ENCODE results near the gene GIMAP2. TPM values are rescaled to one million over a fixed set of nuclear protein-coding genes. Genes with fewer than 3 reads are reported as not detected.

GIMAP2 gene
- total RNA-seq, 1 donor from 2014 or later: not detected

- DNase-seq (ENCODE audit: low read depth) (no peak), FAIRE-seq (no peak)
- TF ChIP-seq, protein P1, sequence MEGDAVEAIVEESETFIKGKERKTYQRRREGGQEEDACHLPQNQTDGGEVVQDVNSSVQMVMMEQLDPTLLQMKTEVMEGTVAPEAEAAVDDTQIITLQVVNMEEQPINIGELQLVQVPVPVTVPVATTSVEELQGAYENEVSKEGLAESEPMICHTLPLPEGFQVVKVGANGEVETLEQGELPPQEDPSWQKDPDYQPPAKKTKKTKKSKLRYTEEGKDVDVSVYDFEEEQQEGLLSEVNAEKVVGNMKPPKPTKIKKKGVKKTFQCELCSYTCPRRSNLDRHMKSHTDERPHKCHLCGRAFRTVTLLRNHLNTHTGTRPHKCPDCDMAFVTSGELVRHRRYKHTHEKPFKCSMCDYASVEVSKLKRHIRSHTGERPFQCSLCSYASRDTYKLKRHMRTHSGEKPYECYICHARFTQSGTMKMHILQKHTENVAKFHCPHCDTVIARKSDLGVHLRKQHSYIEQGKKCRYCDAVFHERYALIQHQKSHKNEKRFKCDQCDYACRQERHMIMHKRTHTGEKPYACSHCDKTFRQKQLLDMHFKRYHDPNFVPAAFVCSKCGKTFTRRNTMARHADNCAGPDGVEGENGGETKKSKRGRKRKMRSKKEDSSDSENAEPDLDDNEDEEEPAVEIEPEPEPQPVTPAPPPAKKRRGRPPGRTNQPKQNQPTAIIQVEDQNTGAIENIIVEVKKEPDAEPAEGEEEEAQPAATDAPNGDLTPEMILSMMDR (IDR thresholded peaks at IDR 0.05; ENCODE audit: insufficient read depth, low read depth, low read length): no peak
- no peak for TF ChIP-seq EZH2 (IDR thresholded peaks at IDR 0.05; ENCODE audit: insufficient read depth, low read length)
- no peak overlapping the region for H3K27ac Mint-ChIP-seq (ENCODE audit: unreplicated experiment)
- Histone ChIP-seq H3K4me1 (ENCODE audit: insufficient read depth, low read length) (no peaks in the 10 kb centered on the region), H4K20me1 (ENCODE audit: insufficient read depth, low read length) (no peaks in the 10 kb centered on the region), H3K9me3 (ENCODE audit: insufficient read depth, low read depth, low read length) (no peaks in the 10 kb centered on the region), H3K9ac (ENCODE audit: low read length) (no peak overlapping the region), H2AFZ (ENCODE audit: low read depth, low read length) (peak overlapping the region; percentile 29), H3K4me3 (ENCODE audit: insufficient read depth, low read depth, low read length) (no peak overlapping the region), H3K27me3 (ENCODE audit: insufficient read depth, low read length) (no peaks in the 10 kb centered on the region), H3K79me2 (ENCODE audit: insufficient read depth, low read length) (no peaks in the 10 kb centered on the region), H3K36me3 (ENCODE audit: insufficient read depth, low read length) (no peaks in the 10 kb centered on the region), H3K4me2 (ENCODE audit: low read length) (peak overlapping the region; percentile 67), H3K27ac (ENCODE audit: low read depth, low read length) (no peak overlapping the region)
- no peaks in the 10 kb centered on the region for H3K36me3 Mint-ChIP-seq (ENCODE audit: low read depth, unreplicated experiment)
- no peaks in the 10 kb centered on the region for H3K4me1 Mint-ChIP-seq (ENCODE audit: low read depth, unreplicated experiment)
- H3K4me3 Mint-ChIP-seq (ENCODE audit: unreplicated experiment): no peak overlapping the region
- H3K27me3 Mint-ChIP-seq (ENCODE audit: low read depth, unreplicated experiment): peaks cover 20% of the 10 kb centered on the region
- H3K9me3 Mint-ChIP-seq (ENCODE audit: unreplicated experiment): peaks cover 5% of the 10 kb centered on the region
Observed at GRCh38 chr7:150686030-150686631, 625 bp downstream of the GIMAP2 start.

GRCh38 chr7:150688630-150689029 lies 3.1 kb downstream of the GIMAP2 start:
- Histone ChIP-seq H3K36me3 (ENCODE audit: insufficient read depth, low read length) (no peaks in the 10 kb centered on the region), H3K9ac (ENCODE audit: low read length) (no peak overlapping the region), H4K20me1 (ENCODE audit: insufficient read depth, low read length) (no peaks in the 10 kb centered on the region), H2AFZ (ENCODE audit: low read depth, low read length) (no peak overlapping the region), H3K4me2 (ENCODE audit: low read length) (no peak overlapping the region), H3K4me3 (ENCODE audit: insufficient read depth, low read depth, low read length) (no peak overlapping the region), H3K9me3 (ENCODE audit: insufficient read depth, low read depth, low read length) (peaks cover 2% of the 10 kb centered on the region), H3K27ac (ENCODE audit: low read depth, low read length) (no peak overlapping the region), H3K27me3 (ENCODE audit: insufficient read depth, low read length) (no peaks in the 10 kb centered on the region), H3K4me1 (ENCODE audit: insufficient read depth, low read length) (no peaks in the 10 kb centered on the region), H3K79me2 (ENCODE audit: insufficient read depth, low read length) (no peaks in the 10 kb centered on the region)
- peaks cover 5% of the 10 kb centered on the region for H3K9me3 Mint-ChIP-seq (ENCODE audit: unreplicated experiment)
- FAIRE-seq: no peak
- no peak for TF ChIP-seq EZH2 (IDR thresholded peaks at IDR 0.05; ENCODE audit: insufficient read depth, low read length)
- TF ChIP-seq, protein P1 (IDR thresholded peaks at IDR 0.05; ENCODE audit: insufficient read depth, low read depth, low read length): no peak
- H3K27ac Mint-ChIP-seq (ENCODE audit: unreplicated experiment): no peak overlapping the region
- H3K27me3 Mint-ChIP-seq (ENCODE audit: low read depth, unreplicated experiment): peaks cover 21% of the 10 kb centered on the region
- no peak overlapping the region for H3K4me3 Mint-ChIP-seq (ENCODE audit: unreplicated experiment)
- no peak for DNase-seq (ENCODE audit: low read depth)
- no peaks in the 10 kb centered on the region for H3K36me3 Mint-ChIP-seq (ENCODE audit: low read depth, unreplicated experiment)
- no peaks in the 10 kb centered on the region for H3K4me1 Mint-ChIP-seq (ENCODE audit: low read depth, unreplicated experiment)

GRCh38 chr7:150695654-150696053 lies 10.1 kb downstream of the GIMAP2 start:
- Histone ChIP-seq H2AFZ (ENCODE audit: low read depth, low read length) (no peak overlapping the region), H3K9ac (ENCODE audit: low read length) (no peak overlapping the region), H3K79me2 (ENCODE audit: insufficient read depth, low read length) (no peaks in the 10 kb centered on the region), H3K36me3 (ENCODE audit: insufficient read depth, low read length) (no peaks in the 10 kb centered on the region), H3K4me3 (ENCODE audit: insufficient read depth, low read depth, low read length) (no peak overlapping the region), H4K20me1 (ENCODE audit: insufficient read depth, low read length) (no peaks in the 10 kb centered on the region), H3K4me2 (ENCODE audit: low read length) (no peak overlapping the region), H3K27ac (ENCODE audit: low read depth, low read length) (no peak overlapping the region), H3K9me3 (ENCODE audit: insufficient read depth, low read depth, low read length) (peaks cover 2% of the 10 kb centered on the region), H3K4me1 (ENCODE audit: insufficient read depth, low read length) (no peaks in the 10 kb centered on the region), H3K27me3 (ENCODE audit: insufficient read depth, low read length) (no peaks in the 10 kb centered on the region)
- Mint-ChIP-seq H3K27me3 (ENCODE audit: low read depth, unreplicated experiment) (peaks cover 9% of the 10 kb centered on the region), H3K36me3 (ENCODE audit: low read depth, unreplicated experiment) (no peaks in the 10 kb centered on the region), H3K27ac (ENCODE audit: unreplicated experiment) (no peak overlapping the region), H3K9me3 (ENCODE audit: unreplicated experiment) (no peaks in the 10 kb centered on the region), H3K4me1 (ENCODE audit: low read depth, unreplicated experiment) (no peaks in the 10 kb centered on the region), H3K4me3 (ENCODE audit: unreplicated experiment) (no peak overlapping the region)
- TF ChIP-seq, protein P1 (IDR thresholded peaks at IDR 0.05; ENCODE audit: insufficient read depth, low read depth, low read length): no peak
- TF ChIP-seq EZH2 (IDR thresholded peaks at IDR 0.05; ENCODE audit: insufficient read depth, low read length): no peak
- DNase-seq (ENCODE audit: low read depth): no peak
- no peak for FAIRE-seq

Data from astrocyte (in vitro differentiated cells and primary cell).